SK-N-SH (cell line): ENCODE data around the gene ATP2C1. TPM values are rescaled to one million over a fixed set of nuclear protein-coding genes. Genes with fewer than 3 reads are reported as not detected.
A peak's percentile ranks its signal among the peaks of the same experiment; 100 is the strongest.

Experiments
- CTCF ChIA-PET: fragments of 300-600, 350-600 bp; formaldehyde crosslinking; extraction: SDS; loops from one replicate; lab custom pipeline; 2021; lab: Yijun Ruan, JAX
- POLR2A ChIA-PET: fragments of 350-600 bp; sonication (Branson Sonifier 250); formaldehyde crosslinking; extraction: SDS; loops from one replicate; lab custom pipeline; 2020; ENCODE audit warnings: antibody characterized with exemption, inconsistent platforms; lab: Yijun Ruan, JAX
- DNase-seq: peaks from one replicate; pipeline ENCODE4 v3.0.0; 2012
- H2AFZ ChIP-seq: fragments of 200-600 bp; sonication (generic); 2 replicates; pipeline ENCODE4 v1.8.1; 2016; ENCODE audit warnings: antibody characterized with exemption, mild to moderate bottlenecking, low read depth
- H3F3A ChIP-seq: fragments of 200-600 bp; sonication (generic); replicated peaks from 2 replicates; pipeline ENCODE3; 2016; ENCODE audit warnings: antibody characterized with exemption, mild to moderate bottlenecking; ENCODE audit not compliant: insufficient read depth
- H3K27ac ChIP-seq, 2 experiments: fragments of 200-500 bp in 1 of 2; fragments of 200-600 bp in 1 of 2; sonication (Bioruptor generic) in 1 of 2; sonication (generic), shearing (Covaris generic) in 1 of 2; 2 replicates each; pipeline versions ENCODE4 v1.5.1 to v1.6.1; 2014 to 2016; ENCODE audit warnings: low read depth in 2 of 2, inconsistent platforms in 1 of 2, low read length in 1 of 2, mild to moderate bottlenecking in 1 of 2, mixed read lengths in 1 of 2
- H3K27me3 ChIP-seq: fragments of 200-600 bp; sonication (generic), shearing (Covaris generic); 2 replicates; pipeline ENCODE4 v1.6.1; 2016; ENCODE audit warnings: mixed run types; ENCODE audit not compliant: insufficient read depth
- H3K36me3 ChIP-seq, 2 experiments: fragments of 200-500 bp in 1 of 2; fragments of 200-600 bp in 1 of 2; sonication (Bioruptor generic) in 1 of 2; sonication (generic) in 1 of 2; replicated peaks in 1 of 2; 2 replicates each; pipeline versions ENCODE3 to v1.5.1; 2014 to 2016; ENCODE audit warnings: low read length in 1 of 2, mild to moderate bottlenecking in 1 of 2; ENCODE audit not compliant: insufficient read depth in 2 of 2, control insufficient read depth in 1 of 2
- H3K4me1 ChIP-seq, 2 experiments: fragments of 200-500 bp in 1 of 2; fragments of 200-600 bp in 1 of 2; sonication (Bioruptor generic) in 1 of 2; sonication (generic), shearing (Covaris generic) in 1 of 2; 2 replicates each; pipeline versions ENCODE4 v1.5.1 to v1.6.1; 2014 to 2016; ENCODE audit warnings: low read depth in 1 of 2, low read length in 1 of 2, mixed run types in 1 of 2; ENCODE audit not compliant: insufficient read depth in 2 of 2, control insufficient read depth in 1 of 2
- H3K4me2 ChIP-seq: fragments of 200-600 bp; sonication (generic), shearing (Covaris generic); 2 replicates; pipeline ENCODE4 v1.6.1; 2017; ENCODE audit warnings: mixed run types
- H3K4me3 ChIP-seq, 2 experiments: fragments of 200-500 bp in 1 of 2; fragments of 200-600 bp in 1 of 2; sonication (Bioruptor generic) in 1 of 2; sonication (generic), shearing (Covaris generic) in 1 of 2; 2 replicates each; pipeline versions ENCODE4 v1.5.1 to v1.8.1; 2014 to 2016; ENCODE audit warnings: low read depth in 2 of 2, inconsistent platforms in 1 of 2, low read length in 1 of 2, mild to moderate bottlenecking in 1 of 2, mixed read lengths in 1 of 2, moderate library complexity in 1 of 2
- H3K79me2 ChIP-seq: fragments of 200-600 bp; sonication (generic); 2 replicates; pipeline ENCODE4 v1.8.1; 2017; ENCODE audit warnings: mild to moderate bottlenecking; ENCODE audit not compliant: insufficient read depth
- H3K9ac ChIP-seq: fragments of 200-600 bp; sonication (generic); 2 replicates; pipeline ENCODE4 v1.6.1; 2017; ENCODE audit warnings: mixed run types
- H3K9me2 ChIP-seq: fragments of 200-600 bp; sonication (generic); 2 replicates; pipeline ENCODE4 v1.6.1; 2017; ENCODE audit warnings: mixed run types
- H3K9me3 ChIP-seq: fragments of 200-600 bp; sonication (generic); 2 replicates; pipeline ENCODE4 v1.6.1; 2017; ENCODE audit warnings: mixed run types, mild to moderate bottlenecking, moderate library complexity
- H4K20me1 ChIP-seq: fragments of 200-600 bp; sonication (generic); 2 replicates; pipeline ENCODE4 v1.6.1; 2017; ENCODE audit warnings: mild to moderate bottlenecking, mixed run types; ENCODE audit not compliant: insufficient read depth
- EZH2phosphoT487 ChIP-seq: fragments of 200-600 bp; sonication (generic); IDR thresholded peaks from 2 replicates; pipeline ENCODE4 v1.6.1; 2017; ENCODE audit warnings: low read depth, mixed run types, mild to moderate bottlenecking, antibody characterized with exemption, moderate library complexity, borderline replicate concordance
- FOSL2 ChIP-seq: IDR thresholded peaks from 2 replicates; pipeline ENCODE4 v1.4.0; 2012; ENCODE audit warnings: low read depth, mild to moderate bottlenecking, moderate library complexity, borderline replicate concordance
- GABPA ChIP-seq: IDR thresholded peaks from 2 replicates; pipeline ENCODE4 v1.4.0; 2012; ENCODE audit warnings: low read depth, mild to moderate bottlenecking
- JUND ChIP-seq: IDR thresholded peaks from 2 replicates; pipeline ENCODE4 v1.4.0; 2012
- MEF2A ChIP-seq: IDR thresholded peaks from 2 replicates; pipeline ENCODE4 v1.4.0; 2012; ENCODE audit warnings: low read depth, borderline replicate concordance
- NFIC ChIP-seq: IDR thresholded peaks from 2 replicates; pipeline ENCODE4 v1.4.0; 2012; ENCODE audit warnings: borderline replicate concordance
- RAD21 ChIP-seq: IDR thresholded peaks from 2 replicates; pipeline ENCODE4 v1.6.1; 2012; ENCODE audit warnings: mild to moderate bottlenecking, low read length
- SMC3 ChIP-seq: IDR thresholded peaks from 2 replicates; pipeline ENCODE4 v1.6.1; 2012; ENCODE audit warnings: low read depth, low read length, improper control_type of control experiment
- TCF12 ChIP-seq: IDR thresholded peaks from 2 replicates; pipeline ENCODE4 v1.4.0; 2012
- WGBS: methylation state at CpG from one replicate; pipeline ENCODE4 v1.1.6; 2017; ENCODE audit warnings: low lambda C conversion rate; 5-methylcytosine and 5-hydroxymethylcytosine counted together
- polyA plus RNA-seq, 3 experiments: library from polyadenylated mRNA; depleted of rRNA; stranded (reverse); fragments of >200 nt; gene quantifications; 2 replicates each; pipeline ENCODE4 v1.2.3, GENCODE V29; 2012
- TF ChIP-seq, protein P1 (sequence below): fragments of 200-600 bp; sonication (generic); IDR thresholded peaks from 2 replicates; pipeline ENCODE4 v1.6.1; 2017; ENCODE audit warnings: antibody characterized with exemption, mild to moderate bottlenecking, moderate library complexity
- TF ChIP-seq, protein P2 (sequence below): fragments of 150-350 bp; IDR thresholded peaks from 2 replicates; pipeline ENCODE4 v1.6.1; 2016; ENCODE audit warnings: mild to moderate bottlenecking, low read depth, low read length
- TF ChIP-seq, protein P3 (sequence below): IDR thresholded peaks from 2 replicates; pipeline ENCODE4; 2012

The ATP2C1 gene
- polyA plus RNA-seq, 1 of the 3 experiments (the other 2 are of a cell fraction) = 35.6 TPM

DNA sequence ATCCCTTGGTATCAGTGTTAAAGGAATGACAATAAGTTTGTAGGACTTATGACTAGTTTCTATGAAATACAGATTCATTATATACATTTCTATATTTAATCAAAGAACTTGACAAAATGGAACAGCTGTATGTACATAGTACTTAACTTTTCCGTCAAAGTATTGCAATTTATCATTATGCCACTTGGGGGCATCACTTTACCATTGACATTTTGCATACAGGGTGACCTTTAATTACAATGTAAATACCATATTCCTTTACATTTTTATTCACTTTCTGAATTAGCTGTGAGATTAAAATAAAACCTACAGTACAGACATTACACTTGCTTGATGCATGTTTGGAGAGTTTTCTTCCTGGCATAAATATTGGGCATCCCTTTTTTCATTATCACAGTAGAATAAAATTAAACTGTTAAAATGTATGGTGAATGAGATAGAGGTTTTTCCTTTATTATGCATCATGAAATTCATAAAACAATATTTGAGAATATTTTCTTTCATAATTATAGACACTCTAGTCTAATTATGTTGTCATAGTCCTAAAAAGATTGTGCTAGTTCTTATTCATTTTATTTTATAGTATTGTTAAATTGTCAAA, 139.7 kb downstream of the ATP2C1 start:
- Histone ChIP-seq H3K9me2 (no peaks in the 10 kb centered on the region), H3K79me2 (no peaks in the 10 kb centered on the region), H3K4me1 (no peaks in the 10 kb centered on the region), H3F3A (peaks cover 22% of the 10 kb centered on the region), H3K9ac (no peak overlapping the region), H3K27me3 (no peaks in the 10 kb centered on the region), H3K27ac (no peak overlapping the region), H3K9me3 (no peaks in the 10 kb centered on the region), H4K20me1 (no peaks in the 10 kb centered on the region), H2AFZ (no peak overlapping the region), H3K4me2 (no peak overlapping the region), H3K36me3 (peaks cover 3 to 10% of the 10 kb centered on the region in 2 experiments), H3K4me3 (peak overlapping the region in 1 of 2 experiments; percentile 6; a peak in 1 of 4 replicates)
- TF ChIP-seq, protein P1, sequence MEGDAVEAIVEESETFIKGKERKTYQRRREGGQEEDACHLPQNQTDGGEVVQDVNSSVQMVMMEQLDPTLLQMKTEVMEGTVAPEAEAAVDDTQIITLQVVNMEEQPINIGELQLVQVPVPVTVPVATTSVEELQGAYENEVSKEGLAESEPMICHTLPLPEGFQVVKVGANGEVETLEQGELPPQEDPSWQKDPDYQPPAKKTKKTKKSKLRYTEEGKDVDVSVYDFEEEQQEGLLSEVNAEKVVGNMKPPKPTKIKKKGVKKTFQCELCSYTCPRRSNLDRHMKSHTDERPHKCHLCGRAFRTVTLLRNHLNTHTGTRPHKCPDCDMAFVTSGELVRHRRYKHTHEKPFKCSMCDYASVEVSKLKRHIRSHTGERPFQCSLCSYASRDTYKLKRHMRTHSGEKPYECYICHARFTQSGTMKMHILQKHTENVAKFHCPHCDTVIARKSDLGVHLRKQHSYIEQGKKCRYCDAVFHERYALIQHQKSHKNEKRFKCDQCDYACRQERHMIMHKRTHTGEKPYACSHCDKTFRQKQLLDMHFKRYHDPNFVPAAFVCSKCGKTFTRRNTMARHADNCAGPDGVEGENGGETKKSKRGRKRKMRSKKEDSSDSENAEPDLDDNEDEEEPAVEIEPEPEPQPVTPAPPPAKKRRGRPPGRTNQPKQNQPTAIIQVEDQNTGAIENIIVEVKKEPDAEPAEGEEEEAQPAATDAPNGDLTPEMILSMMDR = peak; percentile 85
- peak; percentile 83 for TF ChIP-seq RAD21
- peak; percentile 45 for TF ChIP-seq SMC3
- TF ChIP-seq EZH2phosphoT487 = no peak
- no peak for TF ChIP-seq GABPA
- POLR2A ChIA-PET = interaction anchor here (1.2 kb wide), 1 partner anchor 140 kb away, joined by 4 read pairs; the partner anchor contains the start of gene ATP2C1
- WGBS = 12% methylated on average over 1 of the region's 1 CpG
- CTCF ChIA-PET = interaction anchor here (0.6 to 4.0 kb wide), 34 partner anchors 8 to 1309 kb away, joined by 3 to 22 read pairs (median 4); partner anchors contain the start of gene CPNE4
- peak; percentile 51 for DNase-seq

DNA sequence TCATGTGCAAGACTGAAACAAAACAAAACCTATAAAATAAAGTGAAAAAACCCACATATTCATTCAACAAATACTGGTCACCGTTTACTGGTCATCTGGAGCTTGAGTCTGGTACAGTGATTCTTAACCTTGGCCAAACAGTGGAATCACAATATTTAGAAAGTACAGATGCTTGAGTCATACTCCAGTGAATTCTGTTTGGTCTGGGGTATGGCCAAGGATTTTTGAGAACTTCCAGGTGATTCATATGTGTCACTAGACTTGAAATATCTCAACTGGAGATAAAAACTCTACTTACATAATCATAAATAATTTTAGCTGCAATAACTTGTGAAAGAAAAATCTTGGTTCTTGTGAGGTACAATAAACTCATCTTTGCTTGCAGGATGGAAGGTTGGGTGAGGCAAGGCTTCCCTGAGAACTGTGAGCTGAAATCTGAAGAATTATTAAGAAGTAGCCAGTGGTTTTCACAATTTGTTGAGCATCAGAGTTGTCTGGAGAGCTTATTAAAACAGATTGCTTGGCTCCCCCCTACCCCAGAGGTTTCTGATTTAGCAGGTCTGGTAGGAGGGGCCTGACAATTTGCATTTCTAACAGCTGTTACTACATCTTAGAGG, 142.4 kb downstream of the ATP2C1 start:
- TF ChIP-seq, protein P2, sequence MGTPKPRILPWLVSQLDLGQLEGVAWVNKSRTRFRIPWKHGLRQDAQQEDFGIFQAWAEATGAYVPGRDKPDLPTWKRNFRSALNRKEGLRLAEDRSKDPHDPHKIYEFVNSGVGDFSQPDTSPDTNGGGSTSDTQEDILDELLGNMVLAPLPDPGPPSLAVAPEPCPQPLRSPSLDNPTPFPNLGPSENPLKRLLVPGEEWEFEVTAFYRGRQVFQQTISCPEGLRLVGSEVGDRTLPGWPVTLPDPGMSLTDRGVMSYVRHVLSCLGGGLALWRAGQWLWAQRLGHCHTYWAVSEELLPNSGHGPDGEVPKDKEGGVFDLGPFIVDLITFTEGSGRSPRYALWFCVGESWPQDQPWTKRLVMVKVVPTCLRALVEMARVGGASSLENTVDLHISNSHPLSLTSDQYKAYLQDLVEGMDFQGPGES = no peak
- TF ChIP-seq NFIC = peak; percentile 36; the same call in 1 of the 2 replicates
- 0 out of 2 replicates have a peak, but pooled peaks have one; percentile 28 for TF ChIP-seq JUND
- peak; percentile 52; the same call in 1 of the 2 replicates for TF ChIP-seq FOSL2
- TF ChIP-seq TCF12 = peak; percentile 74
- TF ChIP-seq MEF2A = no peak
- TF ChIP-seq, protein P3, sequence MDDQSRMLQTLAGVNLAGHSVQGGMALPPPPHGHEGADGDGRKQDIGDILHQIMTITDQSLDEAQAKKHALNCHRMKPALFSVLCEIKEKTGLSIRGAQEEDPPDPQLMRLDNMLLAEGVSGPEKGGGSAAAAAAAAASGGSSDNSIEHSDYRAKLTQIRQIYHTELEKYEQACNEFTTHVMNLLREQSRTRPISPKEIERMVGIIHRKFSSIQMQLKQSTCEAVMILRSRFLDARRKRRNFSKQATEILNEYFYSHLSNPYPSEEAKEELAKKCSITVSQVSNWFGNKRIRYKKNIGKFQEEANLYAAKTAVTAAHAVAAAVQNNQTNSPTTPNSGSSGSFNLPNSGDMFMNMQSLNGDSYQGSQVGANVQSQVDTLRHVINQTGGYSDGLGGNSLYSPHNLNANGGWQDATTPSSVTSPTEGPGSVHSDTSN = peak; percentile 52
- no peaks in the 10 kb centered on the region for H3K9me2 ChIP-seq
- no peaks in the 10 kb centered on the region for H4K20me1 ChIP-seq
- H3K4me2 ChIP-seq = no peak overlapping the region
- POLR2A ChIA-PET = no interaction called here
- H3F3A ChIP-seq = peaks cover 22% of the 10 kb centered on the region
- no peak overlapping the region for H3K4me3 ChIP-seq
- no peaks in the 10 kb centered on the region for H3K79me2 ChIP-seq
- CTCF ChIA-PET = interaction anchor here (0.6 to 1.9 kb wide), 6 partner anchors 16 to 1001 kb away, joined by 3 to 7 read pairs (median 4); no protein-coding TSS in a partner anchor
- WGBS = 24% methylated on average over 1 of the region's 1 CpG
- no peaks in the 10 kb centered on the region for H3K9me3 ChIP-seq
- H2AFZ ChIP-seq = no peak overlapping the region
- H3K27me3 ChIP-seq = no peaks in the 10 kb centered on the region
- H3K4me1 ChIP-seq = no peaks in the 10 kb centered on the region
- no peak for DNase-seq
- H3K36me3 ChIP-seq = peaks cover 3 to 5% of the 10 kb centered on the region in 2 experiments
- H3K9ac ChIP-seq = no peak overlapping the region
- peak overlapping the region in 1 of 2 experiments; percentile 41; a peak in 2 of 4 replicates for H3K27ac ChIP-seq
